Measurements from ENCODE around the gene MALT1.

- no peak for TF ChIP-seq CTCF (IDR thresholded peaks at IDR 0.05)
- TF ChIP-seq EZH2 (IDR thresholded peaks at IDR 0.05; ENCODE audit: borderline replicate concordance, insufficient read depth, low read depth, low read length, poor library complexity, severe bottlenecking) = no peak
Observed at GRCh38 chr18:58671111-58671631, at the start of gene MALT1.

All from B cell (primary cell).